HG02973 (cell line): ENCODE data around the gene ADK.
"Not testable (repeated sequence)": the region's sequence is repeated elsewhere in the genome, so short reads cannot be mapped to it uniquely, and the experiment has no call there.

ENCODE experiments used
- ATAC-seq: cut with Tn5 transposase; IDR thresholded peaks from one replicate; pipeline ENCODE4 v1.9.1; 2021; ENCODE audit warnings: moderate library complexity; ENCODE audit not compliant: unreplicated experiment

Gene ADK

DNA sequence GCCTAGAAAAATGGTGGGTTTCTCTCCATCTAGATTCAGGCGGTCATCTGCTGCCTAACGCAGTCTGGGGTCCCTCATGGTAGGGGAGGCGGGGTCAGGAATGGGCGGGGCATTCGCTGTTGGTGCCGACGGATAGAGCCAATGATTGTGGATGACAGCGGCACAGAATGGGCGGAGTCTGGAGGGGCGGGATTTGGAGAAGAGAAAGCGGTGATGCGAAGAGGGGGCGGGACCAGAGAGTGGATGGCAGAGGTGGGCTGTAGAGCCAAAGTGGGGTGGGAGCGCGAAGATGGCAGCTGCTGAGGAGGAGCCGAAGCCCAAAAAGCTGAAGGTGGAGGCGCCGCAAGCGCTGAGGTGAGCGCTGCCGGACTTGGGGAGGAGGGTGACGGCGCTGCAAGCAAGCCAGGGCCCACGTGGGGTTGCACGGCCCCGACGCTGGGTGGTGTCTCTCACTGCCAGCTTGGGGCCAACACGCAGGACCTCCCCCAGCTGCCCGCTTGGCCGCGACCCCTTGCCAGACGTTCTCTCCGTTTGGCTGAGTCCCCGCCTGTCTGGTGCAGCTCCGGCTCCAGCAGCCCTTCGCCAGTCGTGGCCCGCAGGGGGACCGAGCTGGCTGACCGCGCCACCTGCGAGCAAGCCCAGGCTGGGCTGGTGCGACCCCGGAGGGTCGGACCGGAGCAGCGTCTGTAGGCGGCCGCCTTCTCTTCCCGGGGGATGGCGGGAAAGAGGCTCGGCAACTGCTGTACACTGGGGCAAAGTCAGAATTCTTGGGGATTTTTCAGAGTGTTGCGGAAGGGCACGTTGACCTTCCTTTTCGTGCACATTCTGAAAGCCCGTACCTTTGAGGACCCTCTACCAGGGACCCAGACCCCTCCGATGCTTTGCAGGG lies at the start of gene ADK:
TSS of gene ADK (plus strand) at position 232 of the 889 bp plus-strand sequence. CDS start at position 290, 58 bp downstream.
- peak; percentile 77 for ATAC-seq

- ATAC-seq: no peak
Observed at GRCh38 chr10:74103560-74104258, 47.3 kb upstream of the ADK start.

GRCh38 chr10:74104480-74104879 lies 46.5 kb upstream of the ADK start:
- no peak for ATAC-seq

DNA sequence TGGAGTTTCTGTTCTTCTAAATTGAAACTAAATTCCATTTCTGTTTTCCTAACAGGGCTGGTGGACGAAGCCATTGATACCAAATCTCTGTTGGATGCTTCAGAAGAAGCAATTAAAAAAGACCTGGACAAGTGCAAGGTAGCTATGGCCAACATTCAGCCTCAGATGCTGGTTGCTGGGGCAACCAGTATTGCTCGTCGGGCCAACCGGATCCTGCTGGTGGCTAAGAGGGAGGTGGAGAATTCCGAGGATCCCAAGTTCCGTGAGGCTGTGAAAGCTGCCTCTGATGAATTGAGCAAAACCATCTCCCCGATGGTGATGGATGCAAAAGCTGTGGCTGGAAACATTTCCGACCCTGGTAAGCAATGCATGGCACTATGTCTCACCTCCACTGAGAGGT lies 46.0 kb upstream of the ADK start:
- no peak for ATAC-seq

GRCh38 chr10:74107391-74107790 lies 43.6 kb upstream of the ADK start:
- no peak for ATAC-seq

DNA sequence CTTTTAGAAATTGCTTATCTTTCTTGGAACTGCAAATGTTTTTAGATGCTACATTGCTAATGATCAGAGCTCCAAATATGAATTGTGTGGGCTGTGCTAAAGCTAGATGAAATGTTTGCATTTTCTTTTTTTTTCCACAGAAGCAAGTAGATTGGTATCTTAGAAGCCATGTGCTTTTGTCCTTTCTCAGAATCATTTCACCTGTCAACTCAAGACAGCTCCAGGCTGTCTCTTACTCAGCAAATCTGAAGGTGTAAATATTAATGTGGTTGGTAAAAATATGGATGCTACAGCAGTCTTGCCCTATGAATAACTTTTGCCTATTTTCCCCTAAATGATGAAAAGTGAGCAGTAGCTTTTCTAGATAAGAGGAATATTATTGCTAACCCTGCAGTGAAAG lies 41.6 kb upstream of the ADK start:
- no peak for ATAC-seq

DNA sequence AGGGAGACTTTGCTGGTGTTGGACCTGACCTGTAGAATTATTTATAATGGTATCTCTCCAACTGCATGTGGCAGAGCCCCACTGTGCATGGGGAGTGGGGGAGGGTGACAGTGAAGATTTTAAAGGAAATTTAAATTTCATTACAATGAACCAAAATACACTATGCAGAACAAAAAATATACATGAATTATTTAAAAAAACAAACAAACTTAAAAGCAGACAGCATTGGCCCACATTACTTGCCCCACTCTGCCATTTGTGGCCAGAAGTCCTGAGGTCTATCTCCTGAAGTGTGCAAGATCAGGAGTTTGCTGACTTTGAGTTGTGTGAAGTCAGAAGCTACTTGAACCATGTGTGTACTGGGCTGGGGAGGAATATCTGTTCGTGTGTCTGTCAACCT lies 40.9 kb upstream of the ADK start:
- no peak for ATAC-seq

- no peak for ATAC-seq
Observed at GRCh38 chr10:74111799-74112198, 39.2 kb upstream of the ADK start.

GRCh38 chr10:74113546-74113945 lies 37.5 kb upstream of the ADK start:
- ATAC-seq: no peak

DNA sequence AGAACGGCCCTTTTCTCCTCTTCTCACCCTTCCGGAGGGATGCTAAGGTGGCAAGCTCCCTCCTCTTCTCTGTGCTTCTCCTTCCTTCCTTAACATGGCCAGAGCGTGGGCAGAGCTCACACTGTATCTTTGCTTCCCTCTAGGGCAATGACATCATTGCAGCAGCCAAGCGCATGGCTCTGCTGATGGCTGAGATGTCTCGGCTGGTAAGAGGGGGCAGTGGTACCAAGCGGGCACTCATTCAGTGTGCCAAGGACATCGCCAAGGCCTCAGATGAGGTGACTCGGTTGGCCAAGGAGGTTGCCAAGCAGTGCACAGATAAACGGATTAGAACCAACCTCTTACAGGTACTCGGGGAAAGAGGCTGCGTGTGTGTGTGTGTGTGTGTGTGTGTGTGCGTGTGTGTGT lies 37.0 kb upstream of the ADK start:
- no peak for ATAC-seq

GRCh38 chr10:74117738-74118137 lies 33.3 kb upstream of the ADK start:
- no peak for ATAC-seq

DNA sequence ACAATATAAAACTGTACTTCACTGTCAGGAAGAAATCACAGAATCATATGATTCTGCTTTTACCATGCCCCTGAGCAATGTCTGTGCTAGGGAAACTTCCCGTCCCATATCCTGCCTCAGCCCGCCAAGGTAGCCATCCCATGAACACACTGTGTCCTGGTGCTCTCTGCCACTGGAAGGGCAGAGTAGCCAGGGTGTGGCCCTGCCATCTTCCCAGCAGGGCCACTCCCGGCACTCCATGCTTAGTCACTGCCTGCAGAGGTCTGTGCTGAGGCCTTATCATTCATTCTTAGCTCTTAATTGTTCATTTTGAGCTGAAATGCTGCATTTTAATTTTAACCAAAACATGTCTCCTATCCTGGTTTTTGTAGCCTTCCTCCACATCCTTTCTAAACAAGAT lies 32.2 kb upstream of the ADK start:
- ATAC-seq: no peak

- ATAC-seq: no peak
Observed at GRCh38 chr10:74120911-74121310, 30.1 kb upstream of the ADK start.

GRCh38 chr10:74121368-74121767 lies 29.7 kb upstream of the ADK start:
- ATAC-seq: no peak

- no peak for ATAC-seq
Observed at GRCh38 chr10:74122060-74122459, 29.0 kb upstream of the ADK start.

- ATAC-seq: no peak
Observed at GRCh38 chr10:74123081-74123480, 27.9 kb upstream of the ADK start.

DNA sequence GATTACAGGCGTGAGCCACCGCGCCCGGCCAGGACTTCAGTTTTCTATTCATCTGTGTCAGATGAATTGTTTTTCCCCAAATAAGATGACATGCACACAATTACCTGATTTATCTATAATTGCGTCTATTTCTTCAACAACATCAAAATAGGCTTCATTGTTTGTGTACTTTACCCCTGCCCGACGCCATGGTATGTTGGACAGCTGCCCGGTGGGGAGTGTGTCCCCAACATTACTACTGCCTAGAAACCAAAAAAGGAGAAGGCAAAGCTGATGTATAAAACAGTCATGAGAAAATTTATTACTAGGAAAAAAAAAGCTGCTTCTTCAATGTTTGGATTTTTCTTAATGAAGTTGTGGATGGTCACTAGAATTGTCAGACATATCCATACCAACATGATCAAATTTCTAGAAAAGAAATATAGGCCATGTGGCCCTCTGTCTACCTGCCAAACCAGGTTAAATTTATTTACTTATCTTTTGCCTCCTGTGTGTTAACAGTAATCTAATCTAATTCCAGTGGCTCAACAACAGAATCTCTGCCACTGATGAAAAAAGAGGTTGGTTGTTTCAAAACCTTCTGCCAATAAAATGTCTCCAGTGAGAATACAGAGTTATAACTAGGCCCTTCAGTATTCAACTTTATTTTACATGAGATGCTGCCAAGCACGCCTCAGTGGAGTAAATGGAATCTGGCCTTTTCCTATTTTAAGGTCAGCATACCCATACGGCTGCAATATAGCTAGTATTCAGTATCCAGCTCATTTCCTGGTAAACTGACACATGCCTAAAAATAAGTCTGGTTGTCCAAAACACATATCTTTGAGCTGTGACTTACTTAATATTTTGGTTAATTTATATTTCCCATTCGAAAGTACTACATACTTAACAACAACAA lies 16.8 kb upstream of the ADK start:
- no peak for ATAC-seq

DNA sequence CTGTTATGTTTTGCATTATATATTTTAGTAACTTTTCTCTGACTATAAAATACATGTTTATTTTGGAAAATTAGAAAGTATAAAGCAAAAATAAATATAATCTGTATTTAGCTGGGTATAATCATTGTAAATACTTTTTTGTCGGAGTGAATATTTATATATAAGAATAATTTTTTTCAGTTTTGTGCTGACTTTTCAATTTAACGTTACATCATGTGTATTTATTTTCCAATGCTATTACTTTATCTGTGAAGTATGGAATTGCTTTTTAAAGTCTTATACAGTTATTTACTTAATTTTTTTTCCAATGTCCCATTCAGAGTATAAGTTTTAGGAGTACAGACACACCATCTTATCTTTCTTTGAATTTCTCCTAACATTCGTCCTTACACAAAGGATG lies 15.6 kb upstream of the ADK start:
- no peak for ATAC-seq

DNA sequence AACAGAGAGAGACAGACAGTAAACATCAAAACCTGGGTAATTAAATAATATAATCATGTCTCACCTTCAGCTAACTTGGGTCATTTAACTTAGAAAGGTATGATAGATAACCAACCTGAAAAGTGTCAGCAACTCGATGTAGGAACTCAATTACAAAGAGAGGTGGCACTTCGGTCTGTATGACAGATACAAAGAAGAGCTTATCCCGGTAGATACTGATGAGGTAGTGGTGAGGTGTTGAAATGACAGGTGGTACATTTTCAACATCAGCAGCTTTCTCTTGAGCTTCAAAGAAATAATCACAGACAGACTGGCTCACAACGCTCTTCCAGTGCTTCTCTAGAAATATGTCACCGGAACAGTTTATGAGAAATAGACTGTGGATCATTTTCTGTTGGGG lies 13.0 kb upstream of the ADK start:
- ATAC-seq: no peak

DNA sequence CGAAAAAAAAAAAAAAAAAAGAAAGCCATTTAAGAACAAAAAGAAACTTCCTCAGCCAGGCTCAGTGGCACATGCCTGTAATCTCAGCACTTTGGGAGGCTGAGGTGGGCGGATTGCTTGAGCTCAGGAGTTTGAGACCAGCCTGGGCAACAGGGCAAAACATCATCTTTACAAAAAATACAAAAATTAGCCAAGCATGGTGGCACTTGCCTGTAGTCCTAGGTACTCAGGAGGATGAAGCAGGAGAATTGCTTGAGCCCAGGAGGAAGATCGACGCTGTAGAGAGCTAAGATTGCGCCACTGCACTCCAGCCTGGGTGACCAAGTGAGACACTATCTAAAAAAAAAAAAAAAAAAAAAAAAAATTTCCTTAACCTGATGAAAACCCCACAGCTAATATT lies 12.4 kb upstream of the ADK start:
- not testable (repeated sequence) for ATAC-seq

GRCh38 chr10:74139981-74140380 lies 11.0 kb upstream of the ADK start:
- no peak for ATAC-seq
